H1 (cell line): ENCODE data around the gene GOLGA1.

Experiments
- CTCF ChIP-seq, 3 experiments: IDR thresholded peaks; 1 replicate in 2 of 3; 2 replicates in 1 of 3; pipeline versions ENCODE4 v1.5.1 to v1.6.1; 2011; ENCODE audit warnings: low read length in 3 of 3, mild to moderate bottlenecking in 3 of 3, inconsistent platforms in 2 of 3, low read depth in 1 of 3, moderate library complexity in 1 of 3; ENCODE audit not compliant: insufficient read depth in 1 of 3; ENCODE audit errors: control extremely low read depth in 1 of 3
- EZH2 ChIP-seq: fragments of 200-600 bp; sonication (generic); IDR thresholded peaks from 2 replicates; pipeline ENCODE4 v1.7.1; 2012; ENCODE audit warnings: low read depth, mild to moderate bottlenecking, moderate library complexity, low read length, inconsistent platforms; ENCODE audit not compliant: severe bottlenecking
- POLR2AphosphoS5 ChIP-seq: IDR thresholded peaks from 2 replicates; pipeline ENCODE4 v1.6.1; 2011; ENCODE audit warnings: low read depth, low read length
- ZNF274 ChIP-seq: IDR thresholded peaks from 2 replicates; pipeline ENCODE4 v1.7.0; 2012; ENCODE audit warnings: low read length, borderline replicate concordance; ENCODE audit errors: extremely low read depth

GRCh38 chr9:124954255-124954654, 13.4 kb upstream of the GOLGA1 start:
- no peak for TF ChIP-seq POLR2AphosphoS5
- TF ChIP-seq CTCF (IDR thresholded peaks at IDR 0.05; ENCODE audit: control extremely low read depth in 1 of 3, insufficient read depth in 1 of 3, low read depth in 1 of 3, low read length in 3 of 3), result no peak
- TF ChIP-seq EZH2, result no peak
- no peak for TF ChIP-seq ZNF274
